Tibial nerve (tissue), 4 donors: ENCODE data around the gene DMBX1. TPM values are rescaled to one million over a fixed set of nuclear protein-coding genes. Genes with fewer than 3 reads are reported as not detected.

Experiments used
- DNase-seq, 2 donors: peaks; one replicate each; pipeline ENCODE4 v3.0.0-alpha.2; 2019; ENCODE audit warnings: low spot score in 2 of 2
- H3K27ac ChIP-seq, 4 donors: fragments of 200-600 bp; sonication (generic) in 3 of 4; one replicate each; pipeline ENCODE4 v1.5.1; 2017 to 2019; ENCODE audit warnings: mild to moderate bottlenecking in 1 of 4
- H3K27me3 ChIP-seq, 2 donors: fragments of 200-600 bp; sonication (generic) in 1 of 2; one replicate each; pipeline versions ENCODE4 v1.5.1 to v1.6.0; 2017 to 2019
- H3K36me3 ChIP-seq, 3 donors: fragments of 200-600 bp; sonication (generic); one replicate each; pipeline ENCODE4 v1.5.1; 2018 to 2019
- H3K4me1 ChIP-seq, 4 donors: fragments of 200-600 bp; sonication (generic) in 3 of 4; one replicate each; pipeline ENCODE4 v1.5.1; 2017 to 2019
- H3K4me3 ChIP-seq, 4 donors: fragments of 200-600 bp; sonication (generic) in 3 of 4; one replicate each; pipeline ENCODE4 v1.5.1; 2017 to 2019; ENCODE audit warnings: mild to moderate bottlenecking in 1 of 4, moderate library complexity in 1 of 4
- H3K9me3 ChIP-seq, 4 donors: fragments of 200-600 bp; sonication (generic) in 3 of 4; one replicate each; pipeline ENCODE4 v1.5.1; 2017 to 2019
- CTCF ChIP-seq, 5 experiments: fragments of 200-600 bp in 3 of 5; fragments of 450-650 bp in 2 of 5; sonication (generic) in 3 of 5; IDR thresholded peaks; one replicate each; pipeline ENCODE4 v1.5.1; 2016 to 2019; ENCODE audit warnings: antibody characterized with exemption in 5 of 5, mild to moderate bottlenecking in 3 of 5, moderate library complexity in 2 of 5
- EP300 ChIP-seq, 2 donors: sonication (generic); formaldehyde crosslinking; IDR thresholded peaks; one replicate each; pipeline ENCODE4 v1.6.1; 2017; ENCODE audit warnings: antibody characterized with exemption in 2 of 2, mild to moderate bottlenecking in 1 of 2
- POLR2A ChIP-seq, 2 donors: fragments of 450-650 bp; IDR thresholded peaks; one replicate each; pipeline ENCODE4 v1.6.1; 2017; ENCODE audit warnings: antibody characterized with exemption in 2 of 2, mild to moderate bottlenecking in 2 of 2, moderate library complexity in 2 of 2
- WGBS, 2 donors: methylation state at CpG; one replicate each; pipeline ENCODE4 v1.1.5; 2018; 5-methylcytosine and 5-hydroxymethylcytosine counted together
- total RNA-seq, 4 donors: library from RNA; depleted of rRNA; stranded (reverse); fragments of >200 nt; gene quantifications; one replicate each; pipeline ENCODE4 v1.1.0, GENCODE V29; 2016

The DMBX1 gene
- total RNA-seq, 4 donors from 2014 or later, result not detected

- 79 to 84% methylated on average over 2 of the region's 2 CpGs for WGBS, 2 donors
- TF ChIP-seq EP300 (IDR thresholded peaks at IDR 0.05) (no peak), CTCF (IDR thresholded peaks at IDR 0.05) (no peak), POLR2A (IDR thresholded peaks at IDR 0.05) (no peak)
- DNase-seq, result no peak
- H3K9me3 ChIP-seq, result no peaks in the 10 kb centered on the region
- no peak overlapping the region for H3K27ac ChIP-seq
- no peak overlapping the region for H3K4me3 ChIP-seq
- peaks cover 0 to 11% of the 10 kb centered on the region in 2 donors for H3K27me3 ChIP-seq
- peaks cover 0 to 7% (median 0%) of the 10 kb centered on the region in 4 donors for H3K4me1 ChIP-seq
- no peaks in the 10 kb centered on the region for H3K36me3 ChIP-seq
Observed at GRCh38 chr1:46538147-46538546, 48.5 kb downstream of the DMBX1 start.

Other genes starting within 250 kb of the DMBX1 start
- 1 to 10 TPM in 3 of 4 donors, not detected in 1; 1.3 to 2.1 (median 1.5) TPM for gene RAD54L, start 242.1 kb upstream of the DMBX1 start, total RNA-seq
- 10 to 100 TPM; 80.4 to 83.9 (median 83.2) TPM for gene LRRC41, start 186.2 kb upstream of the DMBX1 start, total RNA-seq
- gene UQCRH, start 186.1 kb upstream of the DMBX1 start, total RNA-seq, result 100 to 1,000 TPM; 195 to 294 (median 255) TPM
- gene NSUN4, start 149.0 kb upstream of the DMBX1 start, total RNA-seq, result 10 to 100 TPM; 19.5 to 39.8 (median 31.2) TPM
- gene FAAH, start 95.5 kb upstream of the DMBX1 start, total RNA-seq, result 100 to 1,000 TPM in 3 of 4 donors, 10 to 100 TPM in 1; 42.3 to 135 (median 121) TPM
- gene KNCN, start 61.8 kb downstream of the DMBX1 start, total RNA-seq, result not detected
- 10 to 100 TPM; 52.4 to 75.0 (median 66.5) TPM for gene MKNK1, start 114.4 kb downstream of the DMBX1 start, total RNA-seq
- 10 to 100 TPM; 15.1 to 22.3 (median 17.1) TPM for gene MOB3C, start 127.0 kb downstream of the DMBX1 start, total RNA-seq
- gene ATPAF1, start 178.5 kb downstream of the DMBX1 start, total RNA-seq, result 10 to 100 TPM; 26.3 to 38.5 (median 30.2) TPM
- not detected for gene TEX38, start 182.0 kb downstream of the DMBX1 start, total RNA-seq
- 100 to 1,000 TPM in 2 of 4 donors, 10 to 100 TPM in 2; 81.0 to 106 (median 97.0) TPM for gene EFCAB14, start 229.3 kb downstream of the DMBX1 start, total RNA-seq